GM10847 (cell line): ENCODE results near the gene BBS7.
A peak's percentile ranks its signal among the peaks of the same experiment; 100 is the strongest.

Source experiments
- POLR2A ChIP-seq: IDR thresholded peaks from 2 replicates; pipeline ENCODE4 v1.6.1; 2011; ENCODE audit not compliant: insufficient read length; ENCODE audit errors: extremely low read depth

BBS7 gene, protein sequence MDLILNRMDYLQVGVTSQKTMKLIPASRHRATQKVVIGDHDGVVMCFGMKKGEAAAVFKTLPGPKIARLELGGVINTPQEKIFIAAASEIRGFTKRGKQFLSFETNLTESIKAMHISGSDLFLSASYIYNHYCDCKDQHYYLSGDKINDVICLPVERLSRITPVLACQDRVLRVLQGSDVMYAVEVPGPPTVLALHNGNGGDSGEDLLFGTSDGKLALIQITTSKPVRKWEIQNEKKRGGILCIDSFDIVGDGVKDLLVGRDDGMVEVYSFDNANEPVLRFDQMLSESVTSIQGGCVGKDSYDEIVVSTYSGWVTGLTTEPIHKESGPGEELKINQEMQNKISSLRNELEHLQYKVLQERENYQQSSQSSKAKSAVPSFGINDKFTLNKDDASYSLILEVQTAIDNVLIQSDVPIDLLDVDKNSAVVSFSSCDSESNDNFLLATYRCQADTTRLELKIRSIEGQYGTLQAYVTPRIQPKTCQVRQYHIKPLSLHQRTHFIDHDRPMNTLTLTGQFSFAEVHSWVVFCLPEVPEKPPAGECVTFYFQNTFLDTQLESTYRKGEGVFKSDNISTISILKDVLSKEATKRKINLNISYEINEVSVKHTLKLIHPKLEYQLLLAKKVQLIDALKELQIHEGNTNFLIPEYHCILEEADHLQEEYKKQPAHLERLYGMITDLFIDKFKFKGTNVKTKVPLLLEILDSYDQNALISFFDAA

DNA sequence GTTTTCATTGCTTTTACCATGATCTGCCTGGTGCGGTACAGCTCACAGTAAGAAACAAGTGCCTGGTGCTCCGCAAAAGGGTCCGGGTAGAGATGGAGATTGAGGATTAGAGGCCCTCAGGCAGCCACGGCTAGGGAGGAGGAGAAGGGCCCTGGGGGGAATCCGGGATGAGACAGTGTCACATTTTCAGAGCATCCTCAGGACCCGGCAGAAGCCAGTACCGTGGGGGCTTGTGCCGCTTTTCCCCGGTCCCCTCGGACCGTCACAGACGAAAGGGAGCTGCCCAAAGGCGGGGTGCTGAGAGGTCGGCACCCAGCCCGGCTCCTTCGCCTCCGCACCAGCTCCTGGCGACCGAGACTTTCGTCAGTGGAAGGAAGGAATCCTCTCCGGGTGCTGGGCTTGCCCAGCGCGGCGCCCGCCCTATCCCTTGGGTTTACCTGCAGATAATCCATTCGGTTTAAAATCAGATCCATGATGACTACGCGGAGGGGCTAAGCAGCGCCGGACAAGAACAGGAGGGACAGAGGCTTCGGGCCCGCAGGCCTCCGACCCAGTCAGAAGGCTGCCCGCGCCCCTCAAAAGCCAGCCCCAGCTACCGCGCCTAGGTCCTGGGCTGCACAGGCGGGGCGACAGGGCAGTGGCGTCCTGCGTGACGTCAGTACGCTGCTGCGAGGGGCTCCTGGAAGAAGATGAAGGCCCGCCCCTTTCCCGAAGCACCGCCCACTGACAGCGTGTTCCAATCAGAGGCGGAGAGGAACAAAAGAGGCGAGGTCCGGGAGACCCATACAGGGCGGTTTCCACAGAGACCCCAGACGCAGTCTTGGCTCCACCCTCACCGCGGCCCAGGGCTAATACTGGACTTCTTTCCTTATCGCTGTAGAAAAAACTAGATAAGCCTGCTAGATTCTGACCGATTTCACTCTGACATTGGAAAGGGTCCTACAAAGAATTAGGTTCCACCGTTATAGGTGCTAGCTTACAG is at the start of gene BBS7:
BBS7 (minus strand) TSS at position 634 of the 982 bp plus-strand sequence; CDS start at position 473, 161 bp downstream.
- TF ChIP-seq POLR2A, result peak; percentile 81

DNA sequence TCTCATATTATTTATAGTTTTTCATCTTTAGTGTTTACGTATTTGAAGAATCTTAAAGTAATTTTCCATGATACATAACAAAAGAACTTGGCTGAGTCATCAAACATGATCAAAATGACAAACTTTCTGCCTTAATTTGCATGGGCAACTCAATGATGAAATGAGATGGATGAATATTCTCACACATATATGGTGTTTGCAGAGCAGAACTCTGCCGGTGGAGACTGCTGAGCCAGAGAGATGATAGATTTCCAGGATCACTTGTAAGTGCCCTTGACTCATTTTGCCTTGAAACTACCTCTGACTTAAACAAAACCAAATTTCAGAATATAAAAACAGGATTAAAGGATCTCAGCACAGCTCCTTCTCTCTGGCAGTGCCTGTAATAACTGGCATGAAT is 43.4 kb upstream of the BBS7 start:
- no peak for TF ChIP-seq POLR2A

DNA sequence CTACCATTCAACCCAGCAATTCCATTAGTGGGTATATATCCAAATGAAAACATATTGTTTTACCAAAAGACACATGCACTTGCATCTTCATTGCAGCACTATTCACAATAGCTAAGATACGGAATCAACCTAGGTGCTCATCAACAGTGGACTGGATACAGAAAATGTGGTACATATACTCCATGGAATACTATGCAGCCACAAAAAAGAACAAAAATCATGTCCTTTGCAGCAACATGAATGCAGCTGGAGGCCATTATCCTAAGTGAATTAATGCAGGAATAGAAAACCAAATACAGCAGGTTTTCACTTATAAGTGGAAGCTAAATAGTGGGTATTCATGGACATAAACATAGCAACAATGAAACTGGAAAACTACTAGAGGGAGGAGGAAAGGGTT is 38.1 kb upstream of the BBS7 start:
- TF ChIP-seq POLR2A, result no peak

DNA sequence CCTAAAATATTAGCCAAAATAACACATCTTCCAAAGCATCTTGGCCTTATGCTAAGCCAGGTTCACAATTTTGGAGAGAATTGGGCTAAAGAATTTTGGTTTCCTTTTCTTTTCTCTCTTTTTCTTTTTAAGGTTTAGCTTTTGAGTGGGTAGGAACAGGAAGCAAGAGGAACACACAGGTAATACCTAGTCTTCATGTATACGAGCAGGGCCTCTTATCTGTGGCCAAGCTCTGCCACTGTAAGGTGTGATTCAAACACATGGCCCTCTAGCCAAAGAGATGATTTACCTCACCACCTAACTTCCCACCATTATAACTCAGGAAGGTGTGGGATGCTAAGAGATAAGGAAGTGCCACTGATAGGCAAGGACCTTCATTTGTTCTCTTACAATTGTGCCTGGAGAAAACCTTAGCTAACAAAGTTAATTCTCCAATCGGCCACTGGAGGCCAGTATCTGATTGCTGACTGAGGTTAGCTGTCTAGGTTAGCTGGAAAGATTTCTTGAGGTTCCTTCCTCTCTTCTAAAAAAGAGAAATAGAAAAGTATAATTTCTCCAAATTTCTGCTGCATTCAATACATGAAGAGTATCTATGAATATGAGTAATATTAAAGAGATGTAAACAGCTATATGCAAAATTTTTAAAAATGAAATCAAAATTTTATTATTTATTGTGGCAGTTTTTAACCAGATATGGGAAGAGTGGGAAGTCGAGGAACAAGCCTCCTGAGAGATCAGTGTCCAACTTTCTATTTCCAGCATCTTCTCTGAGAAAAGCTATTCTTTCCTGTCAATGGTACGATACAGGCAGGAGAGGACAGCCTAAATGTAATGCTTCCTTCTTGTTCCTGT is 30.1 kb upstream of the BBS7 start:
- TF ChIP-seq POLR2A, result no peak

DNA sequence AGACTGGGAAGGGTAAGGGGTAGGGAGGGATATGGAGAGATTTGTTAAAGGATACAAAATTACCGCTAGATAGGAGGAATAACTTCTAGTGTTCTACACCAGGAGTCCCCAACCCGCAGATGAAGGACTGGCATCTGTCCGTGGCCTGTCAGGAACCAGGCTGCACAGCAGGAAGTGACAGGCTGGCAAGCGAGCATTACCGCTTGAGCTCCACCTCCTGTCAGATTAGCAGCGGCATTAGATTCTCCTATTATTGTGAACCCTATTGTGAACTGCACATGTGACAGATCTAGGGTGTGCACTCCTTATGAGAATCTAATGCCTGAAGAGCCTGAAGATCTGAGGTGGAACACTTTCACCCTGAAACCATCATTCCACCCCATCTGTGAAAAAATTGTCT is 27.9 kb upstream of the BBS7 start:
- no peak for TF ChIP-seq POLR2A

GRCh38 chr4:121888134-121888533 is 17.9 kb upstream of the BBS7 start:
- TF ChIP-seq POLR2A, result no peak

DNA sequence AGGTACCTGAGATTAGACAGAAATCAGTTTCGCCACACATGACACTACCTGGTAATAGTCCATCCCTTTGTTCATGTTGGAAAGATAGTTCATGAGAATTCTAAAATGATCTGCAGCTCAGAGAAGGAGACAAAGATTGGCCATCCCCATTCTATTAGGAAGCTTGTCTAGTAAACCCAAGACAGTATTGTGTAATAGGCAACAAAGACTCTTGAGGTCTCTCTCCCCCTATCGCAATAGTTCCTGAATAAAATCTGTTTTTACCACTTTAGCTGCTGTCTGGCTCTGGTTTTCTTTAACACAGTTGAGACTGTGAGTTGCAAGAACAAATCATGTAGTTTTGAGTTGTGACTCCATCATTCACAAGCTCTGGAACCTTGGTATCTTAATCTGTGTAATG is 14.8 kb upstream of the BBS7 start:
- no peak for TF ChIP-seq POLR2A

DNA sequence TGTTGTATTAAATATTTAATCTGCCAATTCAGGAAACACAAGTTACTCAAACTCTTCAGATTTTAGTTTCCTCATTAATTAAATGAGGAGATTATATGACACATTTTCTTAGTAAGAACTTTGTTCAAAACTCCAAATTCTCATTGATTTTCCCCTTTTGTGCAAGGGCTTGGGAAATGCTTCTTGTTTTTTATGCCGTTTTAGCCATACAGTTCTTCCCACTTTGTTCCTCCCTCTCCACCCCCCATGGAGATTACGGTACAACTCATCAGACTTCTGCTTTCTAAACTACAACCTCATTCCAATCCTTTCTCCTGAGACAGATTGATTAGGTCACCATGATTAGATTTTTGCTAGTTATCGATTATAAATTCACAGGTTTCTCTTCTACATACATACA is 10.9 kb upstream of the BBS7 start:
- TF ChIP-seq POLR2A, result no peak

- TF ChIP-seq POLR2A, result no peak
These were observed 8.9 kb upstream of the BBS7 start for GRCh38 chr4:121879135-121879534.

- TF ChIP-seq POLR2A, result no peak
These were observed 6.9 kb upstream of the BBS7 start for GRCh38 chr4:121877041-121877773.

- TF ChIP-seq POLR2A, result no peak
These were observed 5.8 kb upstream of the BBS7 start for GRCh38 chr4:121876070-121876469.

GRCh38 chr4:121875652-121876051 is 5.4 kb upstream of the BBS7 start:
- no peak for TF ChIP-seq POLR2A

DNA sequence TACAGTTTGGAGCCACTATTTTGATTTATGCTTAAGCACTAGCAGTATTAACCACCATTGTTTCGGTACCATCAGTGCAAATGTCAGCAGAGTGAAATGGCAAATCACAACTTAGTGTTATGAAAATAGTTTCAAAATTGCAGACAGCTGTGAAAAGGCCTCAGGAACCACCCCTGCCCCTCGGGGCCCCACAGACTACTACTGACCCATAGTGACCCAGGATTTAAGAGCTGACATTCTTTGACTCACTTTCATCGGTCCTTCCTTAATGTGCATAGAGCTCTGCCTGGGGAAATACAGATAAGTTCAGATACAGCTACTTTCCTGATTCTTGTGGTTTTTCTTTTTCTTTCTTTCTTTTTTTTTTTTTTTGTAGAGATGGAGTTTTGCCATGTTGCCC is 3.3 kb upstream of the BBS7 start:
- no peak for TF ChIP-seq POLR2A

DNA sequence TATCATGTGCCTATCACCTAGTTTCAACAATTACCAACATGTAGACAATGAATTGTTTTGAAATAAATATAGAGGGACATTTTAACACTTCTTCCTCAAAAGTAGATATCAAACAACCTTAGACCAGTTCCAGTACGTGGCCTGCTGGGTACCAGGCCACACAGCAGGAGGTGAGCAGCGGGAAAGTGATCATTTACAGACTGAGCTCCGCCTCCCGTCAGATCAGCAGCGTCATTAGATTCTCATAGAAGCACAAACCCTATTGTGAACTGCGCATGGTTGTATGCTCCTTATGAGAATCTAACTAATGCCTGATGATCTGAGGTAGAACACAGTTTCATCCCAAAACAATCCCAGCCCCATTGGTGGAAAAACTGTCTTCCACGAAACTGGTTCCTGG is 6.5 kb downstream of the BBS7 start:
- TF ChIP-seq POLR2A, result no peak
